Muscle of leg (tissue), 11 donors: ENCODE measurements around the gene NBL1. TPM values are rescaled to one million over a fixed set of nuclear protein-coding genes. Genes with fewer than 3 reads are reported as not detected.

Source experiments
- DNase-seq: peaks from one replicate; pipeline ENCODE4 v3.0.0; 2013
- H3K27ac ChIP-seq: one replicate; pipeline ENCODE4 v1.5.1; 2013; ENCODE audit warnings: mild to moderate bottlenecking, low read length, control low read depth
- H3K27me3 ChIP-seq: one replicate; pipeline ENCODE4 v1.6.1; 2013; ENCODE audit warnings: low read length; ENCODE audit not compliant: control insufficient read depth, insufficient read depth
- H3K36me3 ChIP-seq: one replicate; pipeline ENCODE4 v1.6.1; 2013; ENCODE audit warnings: low read length; ENCODE audit not compliant: control insufficient read depth, insufficient read depth
- H3K4me1 ChIP-seq: one replicate; pipeline ENCODE4 v1.6.1; 2013; ENCODE audit warnings: low read length; ENCODE audit not compliant: control insufficient read depth, insufficient read depth
- H3K4me3 ChIP-seq: one replicate; pipeline ENCODE4 v1.5.1; 2013; ENCODE audit warnings: low read length, control low read depth
- H3K9me3 ChIP-seq: replicated peaks from 2 replicates; pipeline ENCODE4 v1.6.1; 2013; ENCODE audit warnings: low read depth, low read length; ENCODE audit not compliant: control insufficient read depth
- WGBS: methylation state at CpG from one replicate; pipeline ENCODE4 v1.1.5; 2013; ENCODE audit warnings: missing lambda C conversion rate; ENCODE audit not compliant: insufficient coverage; 5-methylcytosine and 5-hydroxymethylcytosine counted together
- polyA plus RNA-seq, 8 donors: library from polyadenylated mRNA; unstranded; fragments of 120-200 nt; gene quantifications; one replicate each; pipeline versions ENCODE4 v1.2.1 to v1.2.3, GENCODE V29; 2013; ENCODE audit warnings: inconsistent platforms in 1 of 8, low replicate concordance in 1 of 8; ENCODE audit not compliant: insufficient read length in 8 of 8, insufficient read depth in 1 of 8
- total RNA-seq: library from RNA; stranded (reverse); fragments of 120-200 nt; gene quantifications from one replicate; pipeline ENCODE4 v1.2.4, GENCODE V29; 2013

NBL1 gene
- total and polyA plus RNA-seq, 9 donors, result 23.8 to 60.6 (median 42.4) TPM

- H3K36me3 ChIP-seq, result no peaks in the 10 kb centered on the region
- no peaks in the 10 kb centered on the region for H3K9me3 ChIP-seq
- H3K4me1 ChIP-seq, result peaks cover 5% of the 10 kb centered on the region
- H3K27me3 ChIP-seq, result peaks cover 68% of the 10 kb centered on the region
- DNase-seq, result no peak
- 0% methylated on average over 23 of the region's 23 CpGs for WGBS
- H3K4me3 ChIP-seq, result no peak overlapping the region
- H3K27ac ChIP-seq, result no peak overlapping the region
These were observed 21.0 kb downstream of the NBL1 start for GRCh38 chr1:19665186-19665495.

- 11% methylated on average over 84 of the region's 84 CpGs for WGBS
- Histone ChIP-seq H3K27ac (no peak overlapping the region), H3K9me3 (no peaks in the 10 kb centered on the region), H3K4me3 (no peak overlapping the region), H3K4me1 (peaks cover 5% of the 10 kb centered on the region), H3K27me3 (peaks cover 67% of the 10 kb centered on the region), H3K36me3 (no peaks in the 10 kb centered on the region)
- no peak for DNase-seq
These were observed 21.7 kb downstream of the NBL1 start for GRCh38 chr1:19665496-19666465.

GRCh38 chr1:19668888-19669287, 24.8 kb downstream of the NBL1 start:
- H3K9me3 ChIP-seq, result no peaks in the 10 kb centered on the region
- peaks cover 5% of the 10 kb centered on the region for H3K4me1 ChIP-seq
- no peak overlapping the region for H3K4me3 ChIP-seq
- WGBS, result 54% methylated on average over 3 of the region's 8 CpGs
- no peak overlapping the region for H3K27ac ChIP-seq
- H3K27me3 ChIP-seq, result peaks cover 65% of the 10 kb centered on the region
- H3K36me3 ChIP-seq, result no peaks in the 10 kb centered on the region
- DNase-seq, result no peak

DNA sequence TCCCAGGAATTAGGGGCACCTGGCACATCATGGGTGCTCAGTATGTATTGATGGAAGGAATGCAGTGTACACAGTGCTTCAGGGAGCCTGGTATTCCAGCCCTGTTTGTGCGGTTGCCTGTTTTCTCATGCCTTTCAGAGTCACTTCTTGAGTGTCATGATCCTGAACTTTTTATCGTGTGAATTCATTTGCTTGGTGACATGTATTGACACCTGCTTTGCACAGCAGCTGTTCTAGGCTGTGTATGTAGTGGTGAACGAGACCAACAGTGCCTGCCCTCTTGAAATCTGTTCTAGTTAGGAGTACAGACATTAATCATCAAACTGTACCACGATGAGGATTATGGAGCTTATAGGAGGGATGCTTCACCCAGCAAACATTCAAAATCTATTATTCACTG, 26.7 kb downstream of the NBL1 start:
- no peaks in the 10 kb centered on the region for H3K36me3 ChIP-seq
- no peak for DNase-seq

GRCh38 chr1:19672237-19672636, 28.1 kb downstream of the NBL1 start:
- no peaks in the 10 kb centered on the region for H3K4me1 ChIP-seq
- 58% methylated on average over 4 of the region's 6 CpGs for WGBS
- H3K27me3 ChIP-seq, result peaks cover 37% of the 10 kb centered on the region

More for the DNA sequence above, 26.7 kb downstream of the NBL1 start:
- no peaks in the 10 kb centered on the region for H3K4me1 ChIP-seq
- 70% methylated on average over 2 of the region's 4 CpGs for WGBS
- no peak overlapping the region for H3K4me3 ChIP-seq
- no peak overlapping the region for H3K27ac ChIP-seq
- H3K9me3 ChIP-seq, result no peaks in the 10 kb centered on the region
- peaks cover 49% of the 10 kb centered on the region for H3K27me3 ChIP-seq

GRCh38 chr1:19675797-19676196, 31.7 kb downstream of the NBL1 start:
- DNase-seq, result no peak
- H3K36me3 ChIP-seq, result no peaks in the 10 kb centered on the region
- WGBS, result 70% methylated on average over 2 of the region's 5 CpGs
- H3K27ac ChIP-seq, result no peak overlapping the region
- H3K27me3 ChIP-seq, result peaks cover 11% of the 10 kb centered on the region
- H3K4me3 ChIP-seq, result no peak overlapping the region
- H3K9me3 ChIP-seq, result no peaks in the 10 kb centered on the region
- no peaks in the 10 kb centered on the region for H3K4me1 ChIP-seq

More at GRCh38 chr1:19672237-19672636, 28.1 kb downstream of the NBL1 start:
- no peaks in the 10 kb centered on the region for H3K36me3 ChIP-seq
- no peak overlapping the region for H3K27ac ChIP-seq
- H3K4me3 ChIP-seq, result no peak overlapping the region
- no peaks in the 10 kb centered on the region for H3K9me3 ChIP-seq
- DNase-seq, result no peak

- Histone ChIP-seq H3K36me3 (no peaks in the 10 kb centered on the region), H3K4me3 (no peak overlapping the region), H3K27me3 (peaks cover 7% of the 10 kb centered on the region), H3K9me3 (no peaks in the 10 kb centered on the region), H3K4me1 (no peaks in the 10 kb centered on the region), H3K27ac (no peak overlapping the region)
- DNase-seq, result peak; percentile 84
- WGBS, result 8% methylated on average over 4 of the region's 13 CpGs
These were observed 32.4 kb downstream of the NBL1 start for GRCh38 chr1:19676438-19676922.

- Histone ChIP-seq H3K27ac (no peak overlapping the region), H3K4me3 (no peak overlapping the region), H3K9me3 (no peaks in the 10 kb centered on the region), H3K27me3 (peaks cover 2% of the 10 kb centered on the region), H3K4me1 (no peaks in the 10 kb centered on the region), H3K36me3 (no peaks in the 10 kb centered on the region)
- DNase-seq, result no peak
- 57% methylated on average over 9 of the region's 11 CpGs for WGBS
These were observed 34.4 kb downstream of the NBL1 start for GRCh38 chr1:19678493-19678892.

GRCh38 chr1:19678931-19679453, 34.9 kb downstream of the NBL1 start:
- Histone ChIP-seq H3K4me3 (no peak overlapping the region), H3K27me3 (peaks cover 2% of the 10 kb centered on the region)
- no peak for DNase-seq

GRCh38 chr1:19679691-19680090, 35.6 kb downstream of the NBL1 start:
- Histone ChIP-seq H3K27me3 (peaks cover 2% of the 10 kb centered on the region), H3K4me3 (no peak overlapping the region), H3K36me3 (no peaks in the 10 kb centered on the region), H3K4me1 (no peaks in the 10 kb centered on the region), H3K27ac (no peak overlapping the region), H3K9me3 (no peaks in the 10 kb centered on the region)
- WGBS, result 69% methylated on average over 3 of the region's 4 CpGs
- no peak for DNase-seq

More at GRCh38 chr1:19678931-19679453, 34.9 kb downstream of the NBL1 start:
- no peaks in the 10 kb centered on the region for H3K4me1 ChIP-seq
- H3K9me3 ChIP-seq, result no peaks in the 10 kb centered on the region
- H3K27ac ChIP-seq, result no peak overlapping the region
- no peaks in the 10 kb centered on the region for H3K36me3 ChIP-seq
- WGBS, result 91% methylated on average over 34 of the region's 34 CpGs
